HG02870 (cell line): Measurements from ENCODE around the gene RPS10.
"Not testable (repeated sequence)": the region's sequence is repeated elsewhere in the genome, so short reads cannot be mapped to it uniquely, and the experiment has no call there.

Experiments used
- ATAC-seq: cut with Tn5 transposase; IDR thresholded peaks from one replicate; pipeline ENCODE4 v1.9.1; 2021; ENCODE audit warnings: mild to moderate bottlenecking, moderate library complexity; ENCODE audit not compliant: unreplicated experiment

The RPS10 gene

GRCh38 chr6:34374069-34374468 is 51.8 kb downstream of the RPS10 start:
- ATAC-seq, result no peak

- no peak for ATAC-seq
These were observed 52.4 kb downstream of the RPS10 start for GRCh38 chr6:34373511-34373910.

- ATAC-seq, result not testable (repeated sequence)
These were observed 54.0 kb downstream of the RPS10 start for GRCh38 chr6:34371865-34372264.

GRCh38 chr6:34370361-34370760 is 55.5 kb downstream of the RPS10 start:
- no peak for ATAC-seq

GRCh38 chr6:34369385-34369784 is 56.5 kb downstream of the RPS10 start:
- no peak for ATAC-seq
